Activated T-cell treated with anti-CD3 and anti-CD28 coated beads, Interleukin-2, amount 50 U/mL, for 48 hours (primary cell): ENCODE data around the gene DLG5.

ENCODE experiments used
- DNase-seq, 2 experiments: peaks; one replicate each; pipeline ENCODE4 v3.0.0-alpha.2; 2020

The DLG5 gene

DNA sequence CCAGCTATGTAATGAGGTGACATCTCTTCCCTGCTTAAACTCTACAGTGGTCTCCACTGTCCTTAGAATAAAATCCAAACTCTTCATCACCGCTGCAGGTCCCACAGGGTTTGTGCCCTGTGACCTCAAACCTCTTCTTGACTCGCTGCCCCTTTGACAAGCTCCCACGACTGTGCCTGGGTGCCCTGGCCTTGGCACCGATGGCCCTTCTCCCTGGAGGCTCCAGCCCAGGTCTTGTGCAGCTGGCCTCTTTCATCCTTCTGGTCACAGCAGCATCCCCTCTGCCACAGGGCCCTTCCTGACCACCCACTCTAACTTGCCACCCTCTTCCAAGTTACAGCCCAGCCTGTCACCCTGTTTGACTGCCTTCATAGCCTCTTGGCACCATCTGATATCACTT, 108.2 kb downstream of the DLG5 start:
- DNase-seq, result no peak

DNA sequence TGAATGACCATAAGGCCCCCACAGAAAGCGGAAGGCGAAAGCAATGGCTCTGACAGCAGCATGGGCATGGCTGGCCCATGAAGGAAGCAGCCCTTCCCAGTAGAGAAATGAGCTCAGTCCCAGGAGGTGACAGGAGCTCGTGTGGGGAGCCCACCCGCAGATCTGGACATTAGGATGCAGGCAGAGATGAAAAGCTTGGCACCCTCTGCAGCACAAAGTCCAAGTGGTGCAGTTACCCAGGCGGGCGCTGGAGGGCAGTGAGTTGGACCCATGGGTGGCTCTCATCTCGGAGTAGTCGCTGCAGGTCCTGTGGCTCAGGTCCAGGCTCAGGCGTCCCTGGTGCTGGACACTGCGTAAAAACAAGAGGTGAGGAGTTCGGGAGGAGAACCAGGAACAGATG, 109.0 kb downstream of the DLG5 start:
- DNase-seq, result no peak

DNA sequence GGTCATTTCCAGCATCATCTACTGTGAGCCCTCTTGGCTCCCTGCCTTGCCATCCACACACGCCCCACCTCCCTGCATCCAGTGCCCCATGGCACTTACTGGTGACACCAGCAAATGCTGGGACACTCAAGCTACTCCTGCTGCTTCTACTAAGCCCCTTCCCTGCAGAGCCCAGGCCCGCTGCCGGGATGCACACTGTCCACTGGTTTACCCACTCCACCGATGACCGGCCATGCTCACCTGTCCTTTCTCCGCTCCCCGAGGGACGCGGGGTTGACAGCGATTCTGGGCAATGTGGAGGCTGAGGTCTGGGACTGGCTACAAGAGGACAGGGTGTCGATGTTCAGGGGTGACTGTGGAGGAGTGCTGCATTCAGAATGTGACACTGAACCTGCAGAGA, 110.2 kb downstream of the DLG5 start:
- no peak for DNase-seq

DNA sequence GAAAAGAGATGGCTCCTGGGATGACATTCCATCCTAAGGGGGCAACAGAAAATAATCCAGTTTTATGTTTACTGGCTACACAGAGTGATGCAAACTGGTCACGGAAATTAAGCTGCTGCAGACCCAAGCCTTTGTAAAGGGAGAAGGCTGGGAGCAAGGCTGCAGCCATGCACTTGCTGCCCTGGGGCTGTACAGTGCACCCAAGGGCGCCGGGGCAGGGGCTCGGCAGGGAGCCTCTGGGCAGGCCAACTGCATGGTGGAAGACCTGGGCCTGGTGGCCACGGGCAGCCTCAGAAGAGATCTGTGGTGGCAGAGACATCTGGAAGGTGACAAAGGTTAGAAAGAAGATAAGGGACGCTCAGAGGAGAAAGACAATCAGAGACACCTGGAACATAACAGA, 113.8 kb downstream of the DLG5 start:
- no peak for DNase-seq

DNA sequence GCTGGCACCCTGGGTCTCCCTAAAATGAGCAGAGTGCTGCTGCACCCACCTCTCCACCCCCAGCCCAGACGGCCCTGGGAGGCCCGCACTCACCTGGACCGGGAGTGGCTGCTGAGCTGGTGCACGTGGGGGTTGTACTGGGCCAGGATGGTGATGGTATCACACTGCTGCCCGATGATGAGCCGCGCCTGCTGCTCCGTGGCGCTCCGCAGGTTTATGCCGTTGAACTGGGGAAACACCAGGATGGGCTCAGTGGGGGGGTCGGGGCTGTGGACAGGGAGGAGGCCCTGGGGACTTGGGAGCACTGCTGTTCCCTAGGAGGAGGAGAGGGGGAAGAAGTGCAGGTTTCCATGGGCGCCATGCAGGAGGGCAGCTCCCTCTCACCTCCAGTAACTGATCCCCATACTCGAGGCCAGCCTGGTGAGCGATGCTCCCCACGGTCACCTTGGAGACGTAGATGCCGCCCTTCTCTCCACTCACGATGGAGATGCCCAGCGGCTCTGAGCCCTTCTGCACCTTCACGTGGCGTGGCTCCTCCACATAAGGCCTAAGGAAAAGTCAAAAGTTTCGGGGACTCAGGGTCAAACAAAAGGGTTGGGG, 114.6 kb downstream of the DLG5 start:
- no peak for DNase-seq

DNA sequence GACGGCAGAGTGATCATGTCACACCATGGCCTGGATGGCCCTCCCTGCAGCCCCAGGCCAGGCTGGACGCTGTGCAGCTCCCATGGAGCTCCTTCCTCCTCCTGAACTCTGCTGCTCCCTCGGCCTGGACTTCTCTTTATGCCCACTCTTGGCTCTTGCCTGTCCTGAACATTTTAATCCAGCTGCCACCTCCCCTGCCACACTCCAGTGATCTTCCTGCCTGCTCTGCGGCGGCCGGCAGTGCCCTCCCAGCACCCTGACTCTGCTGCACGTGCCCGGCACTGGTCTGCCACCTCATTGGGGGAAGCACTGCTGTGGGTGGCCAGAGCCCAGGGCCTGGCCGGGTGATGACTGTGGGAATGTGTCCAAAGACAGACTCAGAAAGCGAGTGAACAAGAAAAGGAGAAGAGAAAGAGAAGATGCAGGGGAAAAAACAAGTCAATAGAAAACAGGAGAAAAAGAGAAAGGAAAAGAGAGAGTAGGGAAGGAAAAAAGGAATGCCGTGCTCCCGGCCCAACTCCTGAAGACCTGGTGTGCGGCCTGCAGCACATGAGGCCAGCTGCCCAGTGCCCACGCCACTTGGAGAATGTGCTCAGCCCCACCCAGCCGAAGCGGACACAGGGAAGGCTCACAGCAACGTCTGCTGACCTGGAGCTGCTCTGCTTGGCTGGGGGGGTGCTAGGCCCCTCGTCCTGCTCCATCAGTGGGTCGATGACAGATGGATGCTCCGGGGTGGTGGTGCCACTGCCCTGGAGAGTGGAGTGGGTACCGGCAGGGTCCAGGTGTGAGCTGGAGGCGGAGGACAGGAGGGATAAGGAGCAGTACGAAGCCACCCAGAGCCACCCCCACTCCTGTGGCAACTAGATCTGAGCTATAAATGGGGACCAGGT, 115.9 kb downstream of the DLG5 start:
- no peak for DNase-seq

DNA sequence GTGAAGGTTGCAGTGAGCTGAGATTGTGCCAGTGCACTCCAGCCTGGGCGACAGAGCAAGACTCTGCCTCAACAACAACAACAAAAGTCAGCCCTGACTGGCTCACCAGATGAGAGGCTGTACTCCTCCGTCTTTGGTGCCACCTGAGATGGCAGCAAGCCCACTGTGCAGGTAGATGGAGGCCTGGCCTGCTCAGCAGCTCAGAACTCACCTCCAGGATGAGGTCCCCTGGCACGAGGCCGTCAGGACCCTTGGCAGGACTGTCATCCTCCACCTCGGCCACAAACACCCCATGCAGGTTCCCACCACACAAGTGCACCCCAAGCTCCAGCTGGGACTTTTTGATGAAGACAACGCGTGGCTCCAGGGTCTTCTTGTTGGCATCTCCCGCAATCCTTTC, 117.2 kb downstream of the DLG5 start:
- DNase-seq, result no peak

DNA sequence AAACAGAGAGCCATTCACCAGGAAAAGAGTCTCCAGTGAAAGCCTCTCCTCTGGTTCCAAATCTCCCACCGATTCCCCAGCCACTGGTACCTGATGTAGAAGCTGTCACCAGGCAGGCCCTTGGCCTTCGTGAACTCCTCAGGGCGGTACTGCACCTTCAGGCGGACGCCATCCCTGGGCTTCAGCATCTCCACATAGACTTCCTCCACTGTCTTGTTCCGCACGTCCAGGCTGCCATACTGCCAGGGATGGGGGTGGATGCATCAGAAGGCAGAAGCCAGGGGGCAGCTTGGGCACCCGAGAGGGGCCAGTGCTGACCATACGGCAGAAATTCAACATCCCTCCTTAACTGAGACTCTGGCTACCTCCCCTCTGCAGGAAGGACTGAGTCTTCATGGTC, 118.8 kb downstream of the DLG5 start:
- DNase-seq, result no peak

DNA sequence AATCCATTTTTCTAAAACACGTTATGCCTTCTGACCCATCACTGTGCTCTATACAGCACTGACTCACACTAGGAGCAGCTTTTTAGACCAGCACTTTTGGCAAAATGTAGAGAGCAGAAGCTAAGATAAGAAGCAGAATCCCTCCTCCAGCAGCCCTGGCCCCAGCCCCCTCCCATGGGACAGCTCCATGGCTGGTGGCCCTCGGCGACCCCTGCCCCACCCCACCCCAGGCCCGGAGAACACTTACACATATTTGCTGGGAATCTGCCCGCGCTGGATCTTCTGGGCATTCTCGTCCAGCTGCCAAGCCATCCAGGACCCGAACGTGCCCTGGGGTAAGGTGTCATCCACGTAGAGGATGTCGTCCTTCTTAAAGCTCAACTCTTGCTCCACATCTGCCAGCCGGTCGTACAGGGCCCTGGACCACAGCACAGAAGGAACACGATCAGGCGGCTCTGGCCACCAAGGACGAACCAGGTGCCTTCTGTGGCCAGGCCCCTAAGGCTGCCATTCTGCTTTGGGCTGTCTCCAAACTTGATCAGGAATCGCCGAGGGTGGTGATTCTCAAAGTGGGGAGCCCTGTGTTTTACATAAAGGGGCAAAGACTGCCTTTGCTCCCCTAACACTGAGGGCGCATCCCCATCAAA, 119.9 kb downstream of the DLG5 start:
- DNase-seq, result no peak

DNA sequence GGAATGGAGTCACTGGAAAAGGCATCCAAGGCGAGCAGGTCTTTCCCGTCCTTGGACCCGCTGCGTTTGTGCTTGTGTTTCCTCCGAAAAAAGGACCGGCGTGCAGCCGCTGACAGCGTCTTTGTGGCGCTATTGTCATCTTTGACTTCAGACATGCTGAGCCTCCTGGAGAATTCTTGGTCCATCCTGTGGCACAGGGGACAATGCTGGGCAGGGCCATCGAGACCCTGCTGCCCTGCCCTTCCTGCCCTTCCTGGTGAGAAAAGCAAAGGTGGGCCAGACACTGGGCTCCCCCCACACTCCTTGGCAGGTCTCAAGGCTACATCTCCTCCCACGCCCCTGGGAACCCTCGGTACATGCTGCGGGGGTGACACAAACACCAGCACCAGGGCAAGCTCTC, 120.9 kb downstream of the DLG5 start:
- DNase-seq, result no peak

DNA sequence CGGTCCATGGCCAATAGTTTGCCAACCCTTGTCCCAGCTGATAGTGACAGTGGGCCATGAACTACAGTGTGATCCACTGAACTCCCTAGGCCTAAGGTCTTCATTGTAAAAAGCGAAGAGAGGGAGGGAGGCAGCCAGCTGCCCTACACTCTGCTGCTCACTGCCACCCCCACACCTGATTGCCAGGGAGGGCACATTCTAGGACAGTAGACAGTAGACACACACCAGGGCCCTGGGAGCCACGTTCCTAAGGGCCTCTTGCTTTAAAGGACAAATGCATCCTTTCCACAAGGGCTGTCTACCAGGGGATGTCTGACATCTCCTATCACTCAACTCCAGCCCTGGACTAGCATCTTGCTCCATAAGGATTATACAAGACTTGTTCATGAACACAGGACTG, 122.2 kb downstream of the DLG5 start:
- DNase-seq, result no peak

DNA sequence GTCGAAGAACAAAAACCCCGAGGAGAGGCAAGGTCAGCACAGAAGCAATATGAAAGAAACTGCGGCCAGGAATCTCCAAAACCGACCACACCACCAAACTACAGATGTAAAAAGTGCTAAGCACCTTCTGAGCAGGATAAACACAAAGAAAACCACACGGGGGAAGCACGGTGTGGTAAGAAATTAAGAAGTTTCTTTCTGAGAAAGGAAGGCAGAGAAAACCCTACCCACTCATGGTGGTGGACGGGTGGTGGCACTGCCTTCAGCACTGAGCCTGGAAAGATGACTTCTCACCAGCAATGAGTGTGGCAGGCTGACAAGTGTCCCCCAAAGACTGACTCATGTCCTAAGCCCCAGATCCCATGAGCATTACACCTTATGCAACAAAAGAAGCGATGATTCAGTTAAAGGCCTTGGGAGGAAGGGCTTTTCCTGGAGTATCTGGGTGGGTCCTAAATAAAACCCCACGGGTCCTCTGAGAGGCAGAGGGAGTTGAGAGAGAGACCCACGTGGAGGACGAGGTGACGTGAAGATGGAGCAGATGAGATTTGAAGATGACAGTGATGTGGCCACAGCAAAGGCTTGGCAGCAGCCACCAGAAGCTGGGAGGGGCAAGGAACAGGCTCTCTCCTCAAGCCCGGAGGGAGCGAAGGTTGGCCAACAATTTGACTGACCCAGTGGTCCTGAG, 124.9 kb downstream of the DLG5 start:
- DNase-seq, result peak; percentile 59 to 73

DNA sequence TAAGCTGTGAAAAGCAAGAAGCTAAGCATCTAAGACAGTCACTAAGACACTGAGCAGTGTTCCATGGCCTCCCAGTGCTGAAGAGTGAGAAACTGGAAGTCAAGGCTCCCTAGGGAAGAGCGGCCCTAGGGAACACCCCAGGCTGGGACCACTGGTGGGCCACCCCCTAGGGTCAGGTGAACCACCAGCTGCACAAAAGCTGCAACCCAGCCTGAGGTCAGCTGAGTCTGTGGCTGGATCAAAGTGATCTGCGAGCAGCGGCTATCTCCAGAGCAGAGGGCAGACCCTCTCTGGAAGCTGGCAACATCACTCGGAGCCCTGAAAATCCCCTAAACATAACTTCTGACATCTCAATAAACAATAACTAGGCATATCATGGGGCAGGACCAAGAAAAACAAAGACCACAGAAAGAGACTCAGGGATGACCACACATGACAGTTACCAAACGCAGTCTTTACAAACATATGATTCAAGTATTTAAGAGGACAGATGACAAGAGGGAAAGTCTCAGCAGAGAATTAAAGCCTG, 125.8 kb downstream of the DLG5 start:
- no peak for DNase-seq

DNA sequence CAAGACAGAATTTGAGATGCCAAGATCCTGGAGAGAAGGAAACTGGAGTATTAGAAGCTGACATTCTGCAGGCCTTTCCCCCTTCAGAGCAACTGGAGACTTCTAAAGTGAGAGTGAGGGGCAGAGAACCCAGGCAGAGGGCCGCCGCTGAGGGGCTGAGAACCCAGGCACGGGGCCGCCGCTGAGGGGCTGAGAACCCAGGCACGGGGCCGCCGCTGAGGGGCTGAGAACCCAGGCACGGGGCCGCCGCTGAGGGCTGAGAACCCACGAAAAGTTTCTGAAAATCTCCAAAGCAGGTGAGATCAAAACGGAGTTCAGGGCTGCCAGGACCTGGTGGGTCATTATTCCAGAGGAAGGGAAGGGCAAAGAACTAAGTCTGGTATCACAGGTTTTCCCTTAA, 126.2 kb downstream of the DLG5 start:
- no peak for DNase-seq

DNA sequence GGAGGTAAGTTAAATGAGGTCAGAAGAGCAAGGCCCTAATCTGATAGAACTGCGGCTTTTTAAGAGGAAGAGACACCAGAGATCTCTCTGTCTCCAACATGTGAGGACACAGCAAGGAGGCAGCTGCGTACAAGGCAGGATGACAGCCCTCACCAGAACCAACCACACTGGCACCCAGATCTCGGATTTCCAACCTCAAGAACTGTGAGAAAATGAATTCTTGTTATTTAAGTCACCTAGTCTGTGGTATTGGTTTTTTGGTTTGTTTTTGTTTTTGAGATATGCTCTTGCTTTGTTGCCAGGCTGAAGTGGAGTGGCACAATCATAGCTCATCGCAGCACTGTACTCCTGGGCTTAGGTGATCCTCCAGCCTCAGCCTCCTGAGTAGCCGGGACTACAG, 127.2 kb downstream of the DLG5 start:
- no peak for DNase-seq

DNA sequence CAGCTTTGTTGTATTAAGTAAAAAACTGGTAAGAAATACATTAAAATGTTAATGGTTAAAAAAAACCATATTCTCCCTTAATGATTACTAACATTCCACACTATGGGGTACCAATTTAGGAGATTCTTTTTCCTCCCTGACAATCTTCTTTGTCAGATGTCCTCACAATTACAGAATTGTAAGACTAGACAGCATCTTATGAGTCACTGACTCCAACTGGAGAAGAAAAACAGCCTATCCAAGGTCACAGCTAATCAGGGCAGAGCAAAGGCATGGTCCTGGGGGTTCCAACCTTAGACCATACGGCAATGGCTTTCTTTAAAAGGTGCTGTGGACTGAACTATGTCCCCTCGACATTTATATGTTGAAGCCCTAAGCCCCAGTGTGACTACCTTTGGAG, 127.6 kb downstream of the DLG5 start:
- no peak for DNase-seq

DNA sequence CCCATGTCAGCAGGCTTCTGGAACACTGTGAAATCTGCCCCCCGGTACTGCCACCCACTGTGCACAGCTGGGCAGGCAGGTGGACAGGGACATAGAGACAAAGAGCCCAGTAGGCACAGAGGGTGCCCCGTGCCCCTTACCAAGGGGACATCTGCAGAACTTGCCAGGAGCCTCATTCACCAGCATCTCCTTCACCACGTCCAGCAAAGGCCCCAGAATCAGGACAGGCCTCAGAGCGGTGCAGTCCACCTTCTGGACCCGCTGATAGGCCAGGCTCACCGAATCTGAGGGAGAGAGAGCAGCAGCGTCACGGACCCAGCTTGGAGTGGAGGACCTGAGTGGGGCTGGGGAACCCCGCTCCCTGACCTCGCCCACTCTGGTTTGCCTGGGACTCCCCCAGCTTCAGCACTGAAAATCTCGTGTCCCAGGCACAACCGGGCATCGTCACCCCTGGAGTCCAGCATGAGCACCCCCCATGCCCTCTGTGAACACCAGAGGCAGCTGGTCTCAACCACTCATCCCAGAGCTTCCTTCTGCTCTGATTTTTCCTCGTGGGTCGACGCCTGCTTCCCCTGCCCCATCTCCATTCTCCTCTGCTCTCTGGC, 130.1 kb downstream of the DLG5 start:
- no peak for DNase-seq

DNA sequence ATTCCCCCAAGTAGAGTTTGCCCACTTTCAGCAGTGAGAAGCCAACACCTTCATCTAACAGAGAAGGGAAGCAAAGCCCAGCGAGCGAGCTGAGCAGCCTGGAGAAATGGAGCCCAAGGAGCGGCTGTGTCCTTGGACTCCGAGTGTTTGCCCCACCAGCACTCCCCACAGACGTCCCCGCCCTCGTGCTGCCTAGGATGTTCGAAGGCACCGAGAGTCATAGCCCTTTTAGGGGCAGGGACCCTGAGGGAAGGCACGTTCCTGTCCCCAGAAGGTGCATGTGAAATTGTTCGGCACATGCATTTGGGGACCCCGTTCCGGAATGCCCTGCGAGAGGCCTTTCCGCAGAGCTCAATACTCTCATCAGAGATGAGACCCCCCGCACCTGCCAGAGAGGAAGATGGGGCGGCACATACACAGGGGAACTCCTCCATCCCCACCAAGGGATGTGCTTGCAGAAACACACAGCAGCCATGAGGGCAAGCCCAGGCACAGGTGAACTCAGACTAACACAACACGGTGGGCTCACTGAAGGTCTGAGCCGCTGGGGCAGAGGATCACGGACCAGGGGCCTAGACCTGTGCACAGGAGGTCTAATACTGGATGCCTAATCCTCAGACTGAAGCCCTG, 131.0 kb downstream of the DLG5 start:
- DNase-seq, result no peak

DNA sequence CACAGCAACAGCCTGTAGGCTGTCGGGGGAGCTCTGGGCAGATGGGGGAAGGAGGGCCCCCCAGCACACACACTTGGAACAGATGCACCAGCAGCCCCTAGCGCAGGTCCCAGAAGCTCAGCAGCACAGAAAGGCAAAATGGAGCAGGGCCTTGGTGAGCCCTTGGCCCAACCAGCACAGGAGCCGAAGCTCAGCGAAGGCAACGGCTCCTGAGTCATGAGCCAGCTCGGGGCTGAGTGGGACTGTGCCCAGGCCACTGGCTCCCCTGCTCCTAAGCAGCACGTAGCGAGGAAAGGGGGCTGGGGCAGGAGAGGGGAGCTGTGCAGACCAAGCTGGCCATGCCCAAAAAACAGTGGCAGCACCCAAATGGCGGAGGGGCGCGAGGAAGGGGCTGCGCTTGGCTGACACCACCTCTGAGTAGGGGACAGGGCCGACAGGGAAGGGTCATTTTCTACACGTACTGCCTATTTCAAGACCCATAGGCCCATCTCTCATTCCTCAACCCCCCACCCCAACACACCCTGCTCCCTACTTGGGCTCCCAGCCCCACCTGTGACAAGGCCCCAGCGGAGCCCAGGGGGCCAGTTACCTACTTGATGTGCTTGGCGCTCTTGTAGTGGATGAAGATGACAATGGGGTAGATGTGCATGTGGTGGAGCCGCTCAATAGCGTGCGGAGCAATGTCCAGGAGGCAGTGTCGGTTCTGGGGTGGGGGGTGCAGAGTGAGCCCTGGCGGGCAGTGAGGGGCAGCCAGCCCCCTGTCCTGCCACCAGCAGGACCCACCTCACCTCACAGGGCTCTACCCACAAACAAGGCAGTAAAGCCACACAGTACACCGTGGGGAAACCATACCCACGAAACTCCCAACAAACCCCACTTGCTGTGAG, 132.1 kb downstream of the DLG5 start:
- DNase-seq, result no peak

DNA sequence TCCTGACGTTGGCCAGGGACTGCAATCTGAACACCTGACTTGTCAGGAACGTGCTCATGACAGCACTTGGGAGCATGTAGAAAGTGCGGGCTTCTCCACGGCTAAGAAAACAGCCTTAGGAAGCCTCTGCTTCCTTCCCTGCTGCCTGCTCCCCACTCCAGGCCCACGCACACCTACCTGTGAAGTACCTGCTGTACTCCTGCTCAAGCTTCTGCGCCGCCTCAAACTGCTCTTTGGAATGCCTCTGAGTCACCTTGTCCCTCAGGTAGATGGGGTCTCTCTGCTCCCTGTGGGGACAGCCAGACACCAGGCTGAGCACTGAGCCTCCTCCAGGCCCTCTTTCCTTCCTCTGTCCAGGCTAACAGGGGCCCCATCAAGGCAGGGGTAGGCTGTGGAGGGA, 132.7 kb downstream of the DLG5 start:
- no peak for DNase-seq

DNA sequence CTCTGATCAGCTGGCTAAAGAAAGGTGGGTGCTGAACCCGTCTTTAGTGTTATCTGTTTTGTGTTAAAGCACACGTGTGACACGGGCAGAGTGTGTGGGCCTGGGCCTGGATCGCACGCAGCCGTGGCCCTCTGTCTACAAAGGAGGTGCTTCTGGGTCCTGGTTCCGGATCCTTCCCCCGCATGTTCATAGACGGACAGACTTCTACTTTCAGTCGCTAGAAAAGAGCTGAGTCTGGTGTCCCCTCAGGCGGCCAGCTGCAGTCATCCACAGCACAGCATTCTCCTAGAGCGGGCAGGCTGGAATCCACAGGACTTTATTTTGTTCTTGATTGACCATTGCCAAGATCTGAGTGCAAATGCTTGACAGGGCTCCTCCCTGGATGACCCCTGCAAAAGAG, 134.4 kb downstream of the DLG5 start:
- DNase-seq, result no peak
